GM12874 (cell line): ENCODE data around the gene KCNIP4.

Source experiments
- TF ChIP-seq, protein P1 (sequence below): IDR thresholded peaks from 2 replicates; pipeline ENCODE4 v1.5.1; 2011; ENCODE audit warnings: low read depth, mild to moderate bottlenecking, control low read depth, low read length, moderate library complexity; ENCODE audit not compliant: insufficient read depth

Gene KCNIP4

DNA sequence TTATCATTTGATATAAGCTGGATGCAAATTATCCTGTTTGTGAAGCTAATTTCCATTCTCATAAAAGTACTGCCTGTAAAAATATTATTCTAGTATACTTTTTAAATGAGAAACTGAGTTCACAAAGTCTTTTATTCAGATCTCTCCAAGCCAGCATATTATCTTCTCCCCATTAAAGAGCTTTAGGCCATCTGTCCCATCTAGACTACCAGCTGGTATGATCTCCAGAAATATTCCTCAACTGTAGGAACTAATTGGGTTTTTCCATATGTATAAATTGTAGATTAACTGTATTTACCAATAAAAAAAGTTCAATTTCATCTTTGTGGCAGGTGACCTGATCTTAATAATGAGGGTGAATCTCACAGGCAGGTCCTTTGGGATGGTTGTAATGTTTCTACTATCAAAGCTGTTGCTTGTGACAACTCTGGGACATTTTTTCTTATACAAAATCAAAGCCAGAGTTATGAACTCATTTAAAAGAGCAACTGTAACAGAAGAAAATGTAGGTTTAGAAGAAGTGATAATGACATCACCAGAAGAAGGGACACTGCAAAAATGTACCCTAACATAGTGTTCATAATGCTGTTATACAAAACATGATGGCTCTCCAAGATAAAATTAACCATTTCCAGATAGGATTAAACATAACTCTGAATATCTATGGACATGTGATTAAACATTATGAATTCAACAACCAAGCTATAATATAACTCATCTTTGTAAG, 132.8 kb downstream of the KCNIP4 start:
- TF ChIP-seq, protein P1, sequence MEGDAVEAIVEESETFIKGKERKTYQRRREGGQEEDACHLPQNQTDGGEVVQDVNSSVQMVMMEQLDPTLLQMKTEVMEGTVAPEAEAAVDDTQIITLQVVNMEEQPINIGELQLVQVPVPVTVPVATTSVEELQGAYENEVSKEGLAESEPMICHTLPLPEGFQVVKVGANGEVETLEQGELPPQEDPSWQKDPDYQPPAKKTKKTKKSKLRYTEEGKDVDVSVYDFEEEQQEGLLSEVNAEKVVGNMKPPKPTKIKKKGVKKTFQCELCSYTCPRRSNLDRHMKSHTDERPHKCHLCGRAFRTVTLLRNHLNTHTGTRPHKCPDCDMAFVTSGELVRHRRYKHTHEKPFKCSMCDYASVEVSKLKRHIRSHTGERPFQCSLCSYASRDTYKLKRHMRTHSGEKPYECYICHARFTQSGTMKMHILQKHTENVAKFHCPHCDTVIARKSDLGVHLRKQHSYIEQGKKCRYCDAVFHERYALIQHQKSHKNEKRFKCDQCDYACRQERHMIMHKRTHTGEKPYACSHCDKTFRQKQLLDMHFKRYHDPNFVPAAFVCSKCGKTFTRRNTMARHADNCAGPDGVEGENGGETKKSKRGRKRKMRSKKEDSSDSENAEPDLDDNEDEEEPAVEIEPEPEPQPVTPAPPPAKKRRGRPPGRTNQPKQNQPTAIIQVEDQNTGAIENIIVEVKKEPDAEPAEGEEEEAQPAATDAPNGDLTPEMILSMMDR = no peak

DNA sequence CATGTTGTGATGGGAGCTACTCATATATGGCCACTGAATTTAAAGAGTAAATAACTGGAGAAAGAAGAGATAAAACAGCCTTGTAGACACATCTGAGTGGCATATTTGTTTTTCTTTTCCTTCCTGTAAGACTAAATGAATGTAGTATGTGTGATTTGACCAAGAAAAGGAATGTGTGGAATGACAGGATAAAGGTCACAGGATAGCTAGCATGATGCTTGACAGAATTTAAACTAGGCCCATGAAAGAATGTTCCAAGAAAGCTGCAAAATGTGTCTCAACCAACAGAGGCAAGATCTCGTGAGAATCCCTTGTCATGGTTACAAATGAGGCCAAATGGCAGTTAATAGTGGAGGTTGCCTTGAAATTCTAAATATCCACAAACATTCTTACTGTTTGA, 137.0 kb downstream of the KCNIP4 start:
- TF ChIP-seq, protein P1 = no peak

DNA sequence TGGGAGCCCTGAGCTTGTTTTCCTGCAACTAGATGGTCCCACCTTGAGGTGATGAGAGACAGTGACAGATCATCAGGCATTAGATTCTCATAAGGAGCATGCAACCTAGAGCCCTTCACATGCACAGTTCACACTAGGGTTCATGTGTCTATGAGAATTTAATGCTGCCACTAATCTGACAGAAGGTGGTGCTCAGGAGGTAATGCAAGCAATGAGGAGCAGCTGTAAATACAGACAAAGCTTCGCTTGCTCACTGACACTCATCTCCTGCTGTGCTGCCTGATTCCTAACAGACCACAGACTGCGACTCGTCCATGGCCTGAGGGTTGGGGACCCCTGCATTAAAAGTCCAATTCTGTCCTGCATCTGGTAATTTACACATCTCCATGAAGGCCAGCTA, 141.6 kb downstream of the KCNIP4 start:
- TF ChIP-seq, protein P1 = no peak

DNA sequence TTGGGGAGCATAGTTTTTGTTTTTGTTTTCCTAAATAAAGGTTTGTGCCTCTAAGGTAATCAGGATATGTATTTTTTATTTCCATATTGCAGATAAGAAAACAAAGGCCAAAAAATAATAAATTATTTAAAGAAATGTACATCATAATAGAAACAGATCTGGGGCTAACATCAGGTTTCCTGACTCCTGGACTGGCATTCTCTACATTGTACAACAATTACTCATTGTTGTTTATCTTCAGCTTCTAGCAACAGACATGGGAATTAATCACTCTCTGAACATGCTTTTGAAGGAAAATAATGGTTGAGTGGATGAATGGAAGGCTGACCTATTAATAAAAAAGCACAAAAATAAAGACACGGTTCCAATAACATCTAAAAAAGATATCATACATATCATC, 146.2 kb downstream of the KCNIP4 start:
- TF ChIP-seq, protein P1 = no peak

DNA sequence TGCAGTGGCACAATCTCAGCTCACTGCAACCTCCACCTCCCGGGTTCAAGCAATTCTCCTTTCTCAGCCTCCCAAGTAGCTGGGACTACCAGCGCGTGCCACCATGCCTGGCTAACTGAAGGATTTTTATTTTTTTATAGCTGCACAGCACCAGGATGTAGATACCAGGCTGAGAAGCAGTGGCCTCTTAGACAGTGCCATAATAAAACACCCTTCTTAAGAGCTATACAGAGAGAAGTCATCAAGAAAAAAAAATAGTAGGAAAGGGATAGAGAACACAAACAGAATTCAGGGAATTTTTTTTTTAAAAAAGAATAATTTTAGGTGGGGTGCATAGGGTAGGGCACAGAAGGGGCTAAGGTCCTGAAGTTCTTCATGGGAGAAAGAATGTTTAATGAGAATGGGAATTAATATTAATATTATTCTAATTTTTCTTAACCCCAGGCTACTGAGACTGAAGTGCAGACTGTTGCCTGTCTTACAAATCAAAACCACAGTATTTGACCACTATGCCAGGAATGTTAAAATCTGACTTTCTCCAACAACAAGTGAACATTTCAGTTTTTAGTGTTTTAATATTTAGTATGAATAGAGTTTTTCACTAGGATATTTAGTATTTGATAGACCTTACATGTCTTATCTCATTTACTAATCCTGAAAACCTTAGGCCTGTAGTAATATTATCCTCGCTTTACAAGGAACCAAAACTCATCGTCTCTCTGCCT, 146.7 kb downstream of the KCNIP4 start:
- TF ChIP-seq, protein P1 = no peak

DNA sequence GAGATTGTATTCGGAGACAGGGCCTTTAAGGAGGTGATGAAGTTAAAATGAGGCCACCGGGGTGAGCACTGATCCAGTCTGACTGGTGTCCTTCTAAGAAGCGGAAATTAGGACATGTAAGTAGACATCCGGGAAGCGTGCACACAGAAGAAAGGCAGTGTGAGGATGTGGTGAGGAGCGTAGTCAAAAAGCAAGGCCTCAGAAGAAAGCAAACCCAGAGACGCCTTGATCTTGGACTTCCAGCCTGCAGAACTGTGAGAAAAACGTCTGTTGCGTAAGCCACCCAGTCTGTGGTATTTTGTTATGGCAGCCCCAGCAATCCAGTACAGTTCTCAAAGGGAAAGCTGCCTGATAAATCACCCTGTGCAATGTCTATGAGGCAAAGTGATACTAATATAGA, 153.5 kb downstream of the KCNIP4 start:
- TF ChIP-seq, protein P1 = no peak

DNA sequence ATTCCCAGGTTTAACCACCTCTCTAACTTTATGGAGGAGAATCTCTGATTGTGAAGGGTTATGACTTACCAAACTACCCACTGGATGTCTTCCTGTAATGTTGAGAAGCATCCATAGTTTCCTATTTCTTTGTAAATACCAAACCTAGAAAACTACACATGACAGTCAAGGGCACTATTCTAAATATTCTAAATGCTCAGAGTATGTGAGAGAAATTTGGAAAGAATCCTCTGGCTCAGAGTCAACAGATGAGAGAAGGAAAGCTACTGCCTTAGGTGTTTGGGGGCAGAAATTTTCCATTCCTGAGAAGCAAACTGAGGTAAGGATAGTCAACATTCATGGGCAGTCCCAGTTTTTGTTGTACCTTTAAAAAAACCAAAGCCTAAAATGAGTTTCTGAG, 155.8 kb downstream of the KCNIP4 start:
- TF ChIP-seq, protein P1 = no peak
